ENCODE data around the gene COA3.

COA3 gene

GRCh38 chr17:42844271-42844670, 45.8 kb upstream of the COA3 start, which contains the start of gene AOC2:
AOC2 (plus strand) TSS chr17:42844580; CDS start chr17:42844627, 47 bp downstream.
- H3K4me1 ChIP-seq (ENCODE audit: insufficient read depth, low read length, poor library complexity, severe bottlenecking), result no peaks in the 10 kb centered on the region
- no peak within 1 kb of the TSS for H3K9ac ChIP-seq (ENCODE audit: low read depth, low read length, poor library complexity, severe bottlenecking)
- H3K9me2 ChIP-seq (replicated peaks; ENCODE audit: low read depth, low read length), result no peaks in the 10 kb centered on the region
- H2AFZ ChIP-seq (ENCODE audit: low read length), result no peak within 1 kb of the TSS
- no peaks in the 10 kb centered on the region for H3K9me3 ChIP-seq (ENCODE audit: insufficient read depth, low read depth, low read length)
- TF ChIP-seq EZH2phosphoT487 (IDR thresholded peaks at IDR 0.05; ENCODE audit: borderline replicate concordance) (no peak), CTCF (conservative IDR thresholded peaks at IDR 0.05; ENCODE audit: low read length) (no peak)
- H4K20me1 ChIP-seq (ENCODE audit: insufficient read depth, low read length, poor library complexity, severe bottlenecking), result no peaks in the 10 kb centered on the region
- no peak within 1 kb of the TSS for H3K4me3 ChIP-seq (ENCODE audit: low read length, poor library complexity, severe bottlenecking)
- H3K4me2 ChIP-seq (ENCODE audit: low read depth, low read length, poor library complexity, severe bottlenecking), result no peak within 1 kb of the TSS
- no peaks in the 10 kb centered on the region for H3F3A ChIP-seq (ENCODE audit: low read depth)
- H3K27me3 ChIP-seq (ENCODE audit: insufficient read depth, low read length, poor library complexity, severe bottlenecking), result no peaks in the 10 kb centered on the region
- H3K36me3 ChIP-seq (ENCODE audit: insufficient read depth, low read length), result peaks cover 55% of the 10 kb centered on the region; the same call in 1 of the 2 replicates
- no peaks in the 10 kb centered on the region; the same call in 1 of the 2 replicates for H3K79me2 ChIP-seq (ENCODE audit: insufficient read depth, low read length)

- no peaks in the 10 kb centered on the region; the same call in 1 of the 2 replicates for H3K79me2 ChIP-seq (ENCODE audit: insufficient read depth, low read length)
- no peaks in the 10 kb centered on the region for H3K4me1 ChIP-seq (ENCODE audit: insufficient read depth, low read length, poor library complexity, severe bottlenecking)
- H2AFZ ChIP-seq (ENCODE audit: low read length), result no peak overlapping the region
- peaks cover 64% of the 10 kb centered on the region; the same call in 1 of the 2 replicates for H3K36me3 ChIP-seq (ENCODE audit: insufficient read depth, low read length)
- H3K9me2 ChIP-seq (replicated peaks; ENCODE audit: low read depth, low read length), result no peaks in the 10 kb centered on the region
- H4K20me1 ChIP-seq (ENCODE audit: insufficient read depth, low read length, poor library complexity, severe bottlenecking), result no peaks in the 10 kb centered on the region
- H3K9me3 ChIP-seq (ENCODE audit: insufficient read depth, low read depth, low read length), result no peaks in the 10 kb centered on the region
- H3F3A ChIP-seq (ENCODE audit: low read depth), result no peaks in the 10 kb centered on the region
- no peak for TF ChIP-seq EZH2phosphoT487 (IDR thresholded peaks at IDR 0.05; ENCODE audit: borderline replicate concordance)
- peak; percentile 81 for TF ChIP-seq CTCF (conservative IDR thresholded peaks at IDR 0.05; ENCODE audit: low read length)
- no peak overlapping the region for H3K4me3 ChIP-seq (ENCODE audit: low read length, poor library complexity, severe bottlenecking)
- H3K27me3 ChIP-seq (ENCODE audit: insufficient read depth, low read length, poor library complexity, severe bottlenecking), result no peaks in the 10 kb centered on the region
- H3K9ac ChIP-seq (ENCODE audit: low read depth, low read length, poor library complexity, severe bottlenecking), result no peak overlapping the region
- no peak overlapping the region for H3K4me2 ChIP-seq (ENCODE audit: low read depth, low read length, poor library complexity, severe bottlenecking)
Measured at GRCh38 chr17:42843358-42843934, 44.9 kb upstream of the COA3 start.

GRCh38 chr17:42841975-42842685, 43.6 kb upstream of the COA3 start:
- H3K4me2 ChIP-seq (ENCODE audit: low read depth, low read length, poor library complexity, severe bottlenecking), result no peak overlapping the region
- H3K9ac ChIP-seq (ENCODE audit: low read depth, low read length, poor library complexity, severe bottlenecking), result no peak overlapping the region
- no peaks in the 10 kb centered on the region for H3K4me1 ChIP-seq (ENCODE audit: insufficient read depth, low read length, poor library complexity, severe bottlenecking)
- H3K4me3 ChIP-seq (ENCODE audit: low read length, poor library complexity, severe bottlenecking), result no peak overlapping the region
- no peaks in the 10 kb centered on the region for H4K20me1 ChIP-seq (ENCODE audit: insufficient read depth, low read length, poor library complexity, severe bottlenecking)
- no peaks in the 10 kb centered on the region for H3K9me2 ChIP-seq (replicated peaks; ENCODE audit: low read depth, low read length)
- no peaks in the 10 kb centered on the region for H3K9me3 ChIP-seq (ENCODE audit: insufficient read depth, low read depth, low read length)
- no peaks in the 10 kb centered on the region for H3F3A ChIP-seq (ENCODE audit: low read depth)
- no peaks in the 10 kb centered on the region for H3K27me3 ChIP-seq (ENCODE audit: insufficient read depth, low read length, poor library complexity, severe bottlenecking)
- no peak overlapping the region for H2AFZ ChIP-seq (ENCODE audit: low read length)
- TF ChIP-seq EZH2phosphoT487 (IDR thresholded peaks at IDR 0.05; ENCODE audit: borderline replicate concordance) (no peak), CTCF (conservative IDR thresholded peaks at IDR 0.05; ENCODE audit: low read length) (no peak)
- peaks cover 75% of the 10 kb centered on the region; the same call in 1 of the 2 replicates for H3K36me3 ChIP-seq (ENCODE audit: insufficient read depth, low read length)
- peaks cover 7% of the 10 kb centered on the region; the same call in 1 of the 2 replicates for H3K79me2 ChIP-seq (ENCODE audit: insufficient read depth, low read length)

Data from Loucy (cell line).